ENCODE results near the gene SIPA1L2. TPM values are rescaled to one million over a fixed set of nuclear protein-coding genes. Genes with fewer than 3 reads are reported as not detected.

SIPA1L2 gene, protein sequence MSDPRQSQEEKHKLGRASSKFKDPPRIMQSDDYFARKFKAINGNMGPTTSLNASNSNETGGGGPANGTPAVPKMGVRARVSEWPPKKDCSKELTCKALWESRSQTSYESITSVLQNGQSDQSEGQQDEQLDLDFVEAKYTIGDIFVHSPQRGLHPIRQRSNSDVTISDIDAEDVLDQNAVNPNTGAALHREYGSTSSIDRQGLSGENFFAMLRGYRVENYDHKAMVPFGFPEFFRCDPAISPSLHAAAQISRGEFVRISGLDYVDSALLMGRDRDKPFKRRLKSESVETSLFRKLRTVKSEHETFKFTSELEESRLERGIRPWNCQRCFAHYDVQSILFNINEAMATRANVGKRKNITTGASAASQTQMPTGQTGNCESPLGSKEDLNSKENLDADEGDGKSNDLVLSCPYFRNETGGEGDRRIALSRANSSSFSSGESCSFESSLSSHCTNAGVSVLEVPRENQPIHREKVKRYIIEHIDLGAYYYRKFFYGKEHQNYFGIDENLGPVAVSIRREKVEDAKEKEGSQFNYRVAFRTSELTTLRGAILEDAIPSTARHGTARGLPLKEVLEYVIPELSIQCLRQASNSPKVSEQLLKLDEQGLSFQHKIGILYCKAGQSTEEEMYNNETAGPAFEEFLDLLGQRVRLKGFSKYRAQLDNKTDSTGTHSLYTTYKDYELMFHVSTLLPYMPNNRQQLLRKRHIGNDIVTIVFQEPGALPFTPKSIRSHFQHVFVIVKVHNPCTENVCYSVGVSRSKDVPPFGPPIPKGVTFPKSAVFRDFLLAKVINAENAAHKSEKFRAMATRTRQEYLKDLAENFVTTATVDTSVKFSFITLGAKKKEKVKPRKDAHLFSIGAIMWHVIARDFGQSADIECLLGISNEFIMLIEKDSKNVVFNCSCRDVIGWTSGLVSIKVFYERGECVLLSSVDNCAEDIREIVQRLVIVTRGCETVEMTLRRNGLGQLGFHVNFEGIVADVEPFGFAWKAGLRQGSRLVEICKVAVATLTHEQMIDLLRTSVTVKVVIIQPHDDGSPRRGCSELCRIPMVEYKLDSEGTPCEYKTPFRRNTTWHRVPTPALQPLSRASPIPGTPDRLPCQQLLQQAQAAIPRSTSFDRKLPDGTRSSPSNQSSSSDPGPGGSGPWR (N-terminal part only)
- 10 to 100 TPM; 38.0 to 72.4 (median 44.6) TPM for total RNA-seq

DNA sequence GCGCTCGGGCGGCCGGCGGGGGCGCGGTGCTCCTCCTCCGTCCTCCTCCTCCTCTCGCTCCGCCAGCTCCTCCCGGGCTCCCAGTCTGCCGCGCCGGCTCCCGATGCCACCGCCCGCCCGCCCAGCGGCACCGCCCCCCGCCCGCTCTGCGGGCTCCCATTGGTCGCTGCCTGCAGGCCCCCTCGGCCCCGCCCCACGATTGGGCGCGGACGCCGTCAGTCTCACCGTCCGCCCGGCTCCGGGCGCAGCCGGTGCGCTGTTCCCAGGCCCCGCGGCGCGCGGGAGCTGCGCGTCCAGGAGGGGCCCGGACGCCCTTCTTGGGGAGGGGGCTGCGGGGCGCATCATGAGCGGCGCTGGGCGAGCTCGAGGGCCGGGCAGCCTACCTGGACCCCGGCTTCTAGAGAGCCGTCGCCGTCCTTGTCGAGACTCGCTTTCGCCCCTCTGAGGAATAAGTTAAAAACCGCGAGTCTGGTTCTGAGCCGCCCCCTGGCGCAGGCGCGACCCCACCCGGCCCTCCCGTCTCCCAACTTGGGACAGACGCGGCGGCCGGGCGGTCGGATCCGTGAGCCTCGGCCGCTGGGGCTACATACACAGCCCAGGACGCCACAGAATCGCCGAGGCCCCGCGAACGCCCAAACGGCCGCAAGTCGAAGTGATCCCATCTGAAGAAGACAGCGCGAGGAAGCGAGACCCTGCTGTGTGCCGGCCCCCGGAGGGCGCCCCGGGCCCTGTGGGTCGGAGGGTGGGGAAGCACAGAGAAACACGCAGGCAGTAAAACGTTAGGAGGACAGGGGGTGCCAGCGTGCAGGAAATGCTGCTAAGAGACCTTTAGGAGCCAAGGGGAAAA lies at the start of gene SIPA1L2:
Gene SIPA1L2 (minus strand): TSS at position 87 of the 847 bp plus-strand sequence. CDS start 114,794 bp downstream, outside the sequence.
- H3K9me3 ChIP-seq, result no peaks in the 10 kb centered on the region
- H3K27ac ChIP-seq, result peak within 1 kb of the TSS; percentile 77 to 92 (median 80)
- H3K4me1 ChIP-seq, result peaks cover 0 to 23% (median 0%) of the 10 kb centered on the region in 4 donors
- H3K27me3 ChIP-seq, result no peaks in the 10 kb centered on the region
- TF ChIP-seq POLR2A (IDR thresholded peaks at IDR 0.05), result peak; percentile 73 to 80
- TF ChIP-seq, protein P1, sequence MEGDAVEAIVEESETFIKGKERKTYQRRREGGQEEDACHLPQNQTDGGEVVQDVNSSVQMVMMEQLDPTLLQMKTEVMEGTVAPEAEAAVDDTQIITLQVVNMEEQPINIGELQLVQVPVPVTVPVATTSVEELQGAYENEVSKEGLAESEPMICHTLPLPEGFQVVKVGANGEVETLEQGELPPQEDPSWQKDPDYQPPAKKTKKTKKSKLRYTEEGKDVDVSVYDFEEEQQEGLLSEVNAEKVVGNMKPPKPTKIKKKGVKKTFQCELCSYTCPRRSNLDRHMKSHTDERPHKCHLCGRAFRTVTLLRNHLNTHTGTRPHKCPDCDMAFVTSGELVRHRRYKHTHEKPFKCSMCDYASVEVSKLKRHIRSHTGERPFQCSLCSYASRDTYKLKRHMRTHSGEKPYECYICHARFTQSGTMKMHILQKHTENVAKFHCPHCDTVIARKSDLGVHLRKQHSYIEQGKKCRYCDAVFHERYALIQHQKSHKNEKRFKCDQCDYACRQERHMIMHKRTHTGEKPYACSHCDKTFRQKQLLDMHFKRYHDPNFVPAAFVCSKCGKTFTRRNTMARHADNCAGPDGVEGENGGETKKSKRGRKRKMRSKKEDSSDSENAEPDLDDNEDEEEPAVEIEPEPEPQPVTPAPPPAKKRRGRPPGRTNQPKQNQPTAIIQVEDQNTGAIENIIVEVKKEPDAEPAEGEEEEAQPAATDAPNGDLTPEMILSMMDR (IDR thresholded peaks at IDR 0.05), result peak in 4 of 6 experiments; percentile 20 to 70 (median 57)
- DNase-seq, result peak; percentile 76 to 98 (median 96)
- H3K4me3 ChIP-seq, result peak within 1 kb of the TSS; percentile 52 to 94 (median 74)
- H3K36me3 ChIP-seq, result no peaks in the 10 kb centered on the region

GRCh38 chr1:232678185-232678886 lies 48.4 kb upstream of the SIPA1L2 start:
- H3K27me3 ChIP-seq, result no peaks in the 10 kb centered on the region
- H3K27ac ChIP-seq, result peak overlapping the region in 2 of 4 donors; percentile 43 to 77
- peak in 2 of 3 donors; percentile 58 to 80 for DNase-seq
- no peak overlapping the region for H3K4me3 ChIP-seq
- H3K9me3 ChIP-seq, result no peaks in the 10 kb centered on the region
- no peaks in the 10 kb centered on the region for H3K36me3 ChIP-seq
- peak in 1 of 2 donors; percentile 17 for TF ChIP-seq POLR2A (IDR thresholded peaks at IDR 0.05)
- TF ChIP-seq, protein P1 (IDR thresholded peaks at IDR 0.05), result no peak
- peaks cover 0 to 28% (median 0%) of the 10 kb centered on the region in 4 donors for H3K4me1 ChIP-seq

DNA sequence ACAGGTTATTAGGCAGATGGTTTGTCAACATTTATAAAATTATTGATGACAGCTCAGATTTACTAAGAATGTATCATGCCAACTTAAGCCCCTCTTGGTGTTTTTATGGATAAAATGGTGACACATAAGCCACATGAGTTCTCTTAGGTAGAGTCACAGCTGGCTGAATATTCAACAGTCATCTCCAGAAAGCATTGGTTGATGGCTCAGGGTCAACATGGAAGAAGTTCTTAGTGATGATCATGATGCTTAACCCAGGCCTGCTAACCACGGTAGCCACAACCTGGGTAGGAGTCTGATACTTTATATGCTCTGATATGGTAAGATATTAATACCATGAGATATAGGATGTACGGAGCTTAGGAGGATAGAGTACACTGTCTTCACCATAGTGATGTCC lies 46.4 kb upstream of the SIPA1L2 start:
- Histone ChIP-seq H3K4me3 (no peak overlapping the region), H3K4me1 (peaks cover 0 to 17% (median 0%) of the 10 kb centered on the region in 4 donors), H3K9me3 (no peaks in the 10 kb centered on the region), H3K36me3 (no peaks in the 10 kb centered on the region), H3K27me3 (no peaks in the 10 kb centered on the region), H3K27ac (no peak overlapping the region)
- no peak for DNase-seq
- TF ChIP-seq, protein P1 (IDR thresholded peaks at IDR 0.05), result no peak
- no peak for TF ChIP-seq POLR2A (IDR thresholded peaks at IDR 0.05)

DNA sequence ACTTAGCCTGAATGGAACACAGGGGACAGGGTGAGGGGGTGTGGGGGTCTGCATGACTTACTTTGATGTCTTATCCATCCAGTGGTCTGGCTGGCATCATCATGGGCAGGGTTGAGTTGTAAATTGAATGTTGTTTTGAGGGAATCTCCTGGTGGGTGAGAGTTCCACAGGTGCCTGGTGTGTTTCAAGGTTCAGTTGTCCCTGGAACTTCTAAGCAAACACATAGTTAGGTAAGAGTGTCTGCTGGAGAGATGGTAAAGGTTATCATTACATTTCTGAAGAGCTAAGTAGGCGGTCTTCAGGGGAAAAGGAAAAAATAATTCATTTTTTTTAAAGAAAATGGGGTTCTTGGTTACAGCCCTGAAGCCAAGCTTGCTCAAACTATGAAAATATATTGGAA lies 46.0 kb upstream of the SIPA1L2 start:
- Histone ChIP-seq H3K4me3 (no peak overlapping the region), H3K27me3 (no peaks in the 10 kb centered on the region), H3K9me3 (no peaks in the 10 kb centered on the region), H3K4me1 (peaks cover 0 to 15% (median 0%) of the 10 kb centered on the region in 4 donors), H3K27ac (no peak overlapping the region), H3K36me3 (no peaks in the 10 kb centered on the region)
- DNase-seq, result no peak
- TF ChIP-seq POLR2A (IDR thresholded peaks at IDR 0.05), result no peak

GRCh38 chr1:232675260-232675659 lies 45.3 kb upstream of the SIPA1L2 start:
- no peaks in the 10 kb centered on the region for H3K9me3 ChIP-seq
- H3K27me3 ChIP-seq, result no peaks in the 10 kb centered on the region
- TF ChIP-seq, protein P1 (IDR thresholded peaks at IDR 0.05), result no peak
- no peak for TF ChIP-seq POLR2A (IDR thresholded peaks at IDR 0.05)
- no peak overlapping the region for H3K27ac ChIP-seq
- H3K4me1 ChIP-seq, result peaks cover 0 to 15% (median 0%) of the 10 kb centered on the region in 4 donors
- no peaks in the 10 kb centered on the region for H3K36me3 ChIP-seq
- no peak overlapping the region for H3K4me3 ChIP-seq
- DNase-seq, result no peak

Data from Peyer's patch (tissue), 4 donors.